Liver (tissue), 9 donors: ENCODE measurements around the gene RPTOR. TPM values are rescaled to one million over a fixed set of nuclear protein-coding genes. Genes with fewer than 3 reads are reported as not detected.

Experiments
- DNase-seq: peaks from one replicate; pipeline ENCODE4 v3.0.0-alpha.2; 2017; ENCODE audit warnings: low spot score
- H3K27ac ChIP-seq, 2 donors: one replicate each; pipeline ENCODE4 v1.7.0; 2013; ENCODE audit warnings: inconsistent platforms in 2 of 2, low read length in 2 of 2, control low read depth in 1 of 2, low read depth in 1 of 2, mild to moderate bottlenecking in 1 of 2
- H3K27me3 ChIP-seq, 4 donors: one replicate each; pipeline versions ENCODE4 v1.6.1 to v1.7.0; 2013; ENCODE audit warnings: low read length in 3 of 4, inconsistent platforms in 1 of 4, mild to moderate bottlenecking in 1 of 4, moderate library complexity in 1 of 4; ENCODE audit not compliant: control insufficient read depth in 4 of 4, insufficient read depth in 4 of 4
- H3K36me3 ChIP-seq, 4 donors: one replicate each; pipeline versions ENCODE4 v1.6.1 to v1.7.0; 2013; ENCODE audit warnings: low read length in 3 of 4, mild to moderate bottlenecking in 3 of 4, low read depth in 1 of 4, moderate library complexity in 1 of 4; ENCODE audit not compliant: control insufficient read depth in 4 of 4, insufficient read depth in 3 of 4
- H3K4me1 ChIP-seq, 4 donors: one replicate each; pipeline versions ENCODE4 v1.6.1 to v1.7.0; 2013; ENCODE audit warnings: low read length in 3 of 4, mild to moderate bottlenecking in 3 of 4, moderate library complexity in 1 of 4; ENCODE audit not compliant: control insufficient read depth in 4 of 4, insufficient read depth in 4 of 4
- H3K4me3 ChIP-seq, 3 donors: one replicate each; pipeline versions ENCODE4 v1.6.1 to v1.7.0; 2013; ENCODE audit warnings: low read length in 3 of 3, control low read depth in 1 of 3, low read depth in 1 of 3, mild to moderate bottlenecking in 1 of 3
- H3K9ac ChIP-seq, 2 donors: one replicate each; pipeline ENCODE4 v1.7.0; 2013; ENCODE audit warnings: low read length in 2 of 2, mild to moderate bottlenecking in 2 of 2, moderate library complexity in 2 of 2, control low read depth in 1 of 2, low read depth in 1 of 2
- H3K9me3 ChIP-seq, 4 donors: one replicate each; pipeline versions ENCODE4 v1.6.1 to v1.7.0; 2013; ENCODE audit warnings: low read length in 3 of 4; ENCODE audit not compliant: control insufficient read depth in 4 of 4
- ATF3 ChIP-seq: IDR thresholded peaks from 2 replicates; pipeline ENCODE4 v1.6.1; 2016; ENCODE audit warnings: antibody characterized with exemption
- EGR1 ChIP-seq, 2 donors: IDR thresholded peaks; 2 replicates each; pipeline ENCODE4 v1.6.1; 2016 to 2018; ENCODE audit warnings: antibody characterized with exemption in 2 of 2, low read depth in 2 of 2
- FOXA1 ChIP-seq: IDR thresholded peaks from 2 replicates; pipeline ENCODE4 v1.6.1; 2016; ENCODE audit warnings: antibody characterized with exemption
- FOXA2 ChIP-seq: IDR thresholded peaks from 2 replicates; pipeline ENCODE4 v1.6.1; 2016; ENCODE audit warnings: antibody characterized with exemption
- GABPA ChIP-seq, 2 donors: IDR thresholded peaks in 1 of 2; conservative IDR thresholded peaks in 1 of 2; 2 replicates each; pipeline ENCODE4 v1.6.1; 2016; ENCODE audit warnings: antibody characterized with exemption in 2 of 2, mild to moderate bottlenecking in 1 of 2, moderate library complexity in 1 of 2
- HNF4A ChIP-seq, 2 donors: conservative IDR thresholded peaks; 2 replicates each; pipeline ENCODE4 v1.6.1; 2016; ENCODE audit warnings: antibody characterized with exemption in 2 of 2, mild to moderate bottlenecking in 2 of 2
- HNF4G ChIP-seq: IDR thresholded peaks from 2 replicates; pipeline ENCODE4 v1.6.1; 2016; ENCODE audit warnings: antibody characterized with exemption
- JUND ChIP-seq, 2 donors: IDR thresholded peaks; 2 replicates each; pipeline ENCODE4 v1.6.1; 2016; ENCODE audit warnings: antibody characterized with exemption in 2 of 2
- MAX ChIP-seq: IDR thresholded peaks from 2 replicates; pipeline ENCODE4 v1.6.1; 2016; ENCODE audit warnings: antibody characterized with exemption
- NR2F2 ChIP-seq: IDR thresholded peaks from 2 replicates; pipeline ENCODE4 v1.6.1; 2016; ENCODE audit warnings: antibody characterized with exemption
- RAD21 ChIP-seq, 2 donors: IDR thresholded peaks; 2 replicates each; pipeline ENCODE4 v1.6.1; 2016; ENCODE audit warnings: antibody characterized with exemption in 2 of 2, mild to moderate bottlenecking in 2 of 2
- REST ChIP-seq: IDR thresholded peaks from 2 replicates; pipeline ENCODE4 v1.6.1; 2016; ENCODE audit warnings: antibody characterized with exemption, mild to moderate bottlenecking
- SP1 ChIP-seq: IDR thresholded peaks from 2 replicates; pipeline ENCODE4 v1.6.1; 2018; ENCODE audit warnings: antibody characterized with exemption, mild to moderate bottlenecking
- TAF1 ChIP-seq: conservative IDR thresholded peaks from 2 replicates; pipeline ENCODE4 v1.6.1; 2016; ENCODE audit warnings: antibody characterized with exemption, mild to moderate bottlenecking
- YY1 ChIP-seq: IDR thresholded peaks from 2 replicates; pipeline ENCODE4 v1.6.1; 2016; ENCODE audit warnings: antibody characterized with exemption, mild to moderate bottlenecking
- WGBS: extraction: QIAGEN DNeasy Blood & Tissue Kit; methylation state at CpG from one replicate; pipeline ENCODE4 v1.1.7; 2013; 5-methylcytosine and 5-hydroxymethylcytosine counted together
- polyA plus RNA-seq, 2 donors: library from polyadenylated mRNA; stranded (reverse) in 1 of 2; unstranded in 1 of 2; fragments of 200-250 nt in 1 of 2; fragments of >200 nt in 1 of 2; fragmentation: Nextera tagmentation in 1 of 2; extraction: Ambion mirVana in 1 of 2; gene quantifications; one replicate each; pipeline versions ENCODE4 v1.2.1 to v1.2.3, GENCODE V29; 2013 to 2015
- total RNA-seq, 2 donors: library from RNA; depleted of rRNA; stranded (reverse); fragments of >200 nt; gene quantifications; one replicate each; pipeline ENCODE4 v1.2.3, GENCODE V29; 2014
- TF ChIP-seq, protein P1 (sequence below): fragments of 150-350 bp; IDR thresholded peaks from 2 replicates; pipeline ENCODE4 v1.5.1; 2017; ENCODE audit warnings: improper control_type of control experiment, low read depth, low read length; ENCODE audit not compliant: missing input control
- TF ChIP-seq, protein P2 (sequence below): IDR thresholded peaks from 2 replicates; pipeline ENCODE4 v1.6.1; 2016; ENCODE audit warnings: antibody characterized with exemption
- donor health status: healthy.
- donor health status: healthy.
- donor health status: healthy.
- donor health status: healthy.
- donor health status: healthy.

Gene RPTOR
- total and polyA plus RNA-seq, 4 donors, result 4.8 to 25.4 (median 11.6) TPM

GRCh38 chr17:80671825-80672110, 127.1 kb downstream of the RPTOR start:
- Histone ChIP-seq H3K36me3 (no peaks in the 10 kb centered on the region), H3K9ac (no peak overlapping the region), H3K27me3 (no peaks in the 10 kb centered on the region), H3K9me3 (no peaks in the 10 kb centered on the region), H3K27ac (no peak overlapping the region), H3K4me1 (no peaks in the 10 kb centered on the region), H3K4me3 (no peak overlapping the region)
- 90% methylated on average over 5 of the region's 5 CpGs for WGBS
- DNase-seq, result no peak
- no peak for TF ChIP-seq HNF4A (conservative IDR thresholded peaks at IDR 0.05)
- no peak for TF ChIP-seq YY1
- TF ChIP-seq HNF4G, result no peak
- no peak for TF ChIP-seq ATF3
- no peak for TF ChIP-seq JUND (IDR thresholded peaks at IDR 0.05)
- TF ChIP-seq, protein P1, sequence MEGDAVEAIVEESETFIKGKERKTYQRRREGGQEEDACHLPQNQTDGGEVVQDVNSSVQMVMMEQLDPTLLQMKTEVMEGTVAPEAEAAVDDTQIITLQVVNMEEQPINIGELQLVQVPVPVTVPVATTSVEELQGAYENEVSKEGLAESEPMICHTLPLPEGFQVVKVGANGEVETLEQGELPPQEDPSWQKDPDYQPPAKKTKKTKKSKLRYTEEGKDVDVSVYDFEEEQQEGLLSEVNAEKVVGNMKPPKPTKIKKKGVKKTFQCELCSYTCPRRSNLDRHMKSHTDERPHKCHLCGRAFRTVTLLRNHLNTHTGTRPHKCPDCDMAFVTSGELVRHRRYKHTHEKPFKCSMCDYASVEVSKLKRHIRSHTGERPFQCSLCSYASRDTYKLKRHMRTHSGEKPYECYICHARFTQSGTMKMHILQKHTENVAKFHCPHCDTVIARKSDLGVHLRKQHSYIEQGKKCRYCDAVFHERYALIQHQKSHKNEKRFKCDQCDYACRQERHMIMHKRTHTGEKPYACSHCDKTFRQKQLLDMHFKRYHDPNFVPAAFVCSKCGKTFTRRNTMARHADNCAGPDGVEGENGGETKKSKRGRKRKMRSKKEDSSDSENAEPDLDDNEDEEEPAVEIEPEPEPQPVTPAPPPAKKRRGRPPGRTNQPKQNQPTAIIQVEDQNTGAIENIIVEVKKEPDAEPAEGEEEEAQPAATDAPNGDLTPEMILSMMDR, result no peak
- TF ChIP-seq REST, result no peak
- TF ChIP-seq TAF1, result no peak
- no peak for TF ChIP-seq MAX
- no peak for TF ChIP-seq GABPA (IDR thresholded peaks at IDR 0.05 in 1 of 2, conservative IDR thresholded peaks at IDR 0.05 in 1 of 2)
- TF ChIP-seq SP1, result no peak
- TF ChIP-seq FOXA1, result no peak
- no peak for TF ChIP-seq RAD21 (IDR thresholded peaks at IDR 0.05)
- TF ChIP-seq FOXA2, result no peak
- TF ChIP-seq EGR1 (IDR thresholded peaks at IDR 0.05; ENCODE audit: low read depth in 2 of 2), result no peak
- TF ChIP-seq, protein P2, sequence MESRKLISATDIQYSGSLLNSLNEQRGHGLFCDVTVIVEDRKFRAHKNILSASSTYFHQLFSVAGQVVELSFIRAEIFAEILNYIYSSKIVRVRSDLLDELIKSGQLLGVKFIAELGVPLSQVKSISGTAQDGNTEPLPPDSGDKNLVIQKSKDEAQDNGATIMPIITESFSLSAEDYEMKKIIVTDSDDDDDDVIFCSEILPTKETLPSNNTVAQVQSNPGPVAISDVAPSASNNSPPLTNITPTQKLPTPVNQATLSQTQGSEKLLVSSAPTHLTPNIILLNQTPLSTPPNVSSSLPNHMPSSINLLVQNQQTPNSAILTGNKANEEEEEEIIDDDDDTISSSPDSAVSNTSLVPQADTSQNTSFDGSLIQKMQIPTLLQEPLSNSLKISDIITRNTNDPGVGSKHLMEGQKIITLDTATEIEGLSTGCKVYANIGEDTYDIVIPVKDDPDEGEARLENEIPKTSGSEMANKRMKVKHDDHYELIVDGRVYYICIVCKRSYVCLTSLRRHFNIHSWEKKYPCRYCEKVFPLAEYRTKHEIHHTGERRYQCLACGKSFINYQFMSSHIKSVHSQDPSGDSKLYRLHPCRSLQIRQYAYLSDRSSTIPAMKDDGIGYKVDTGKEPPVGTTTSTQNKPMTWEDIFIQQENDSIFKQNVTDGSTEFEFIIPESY, result no peak
- TF ChIP-seq NR2F2, result no peak
